Thoracic aorta endothelial cell (primary cell): ENCODE measurements around the gene BEST4. TPM values are rescaled to one million over a fixed set of nuclear protein-coding genes. Genes with fewer than 3 reads are reported as not detected.

Experiments
- small RNA-seq: library from RNA; depleted of rRNA; stranded (forward); fragments of <200 nt; gene quantifications from one replicate; pipeline ENCODE3, GENCODE V24; 2012
- total RNA-seq: library from RNA; depleted of rRNA; stranded (reverse); fragments of >200 nt; gene quantifications from 2 replicates; pipeline ENCODE4 v1.2.3, GENCODE V29; 2012

BEST4 gene
- total RNA-seq, result 0.07 TPM in 1 of 2 replicates, not detected in the other

DNA sequence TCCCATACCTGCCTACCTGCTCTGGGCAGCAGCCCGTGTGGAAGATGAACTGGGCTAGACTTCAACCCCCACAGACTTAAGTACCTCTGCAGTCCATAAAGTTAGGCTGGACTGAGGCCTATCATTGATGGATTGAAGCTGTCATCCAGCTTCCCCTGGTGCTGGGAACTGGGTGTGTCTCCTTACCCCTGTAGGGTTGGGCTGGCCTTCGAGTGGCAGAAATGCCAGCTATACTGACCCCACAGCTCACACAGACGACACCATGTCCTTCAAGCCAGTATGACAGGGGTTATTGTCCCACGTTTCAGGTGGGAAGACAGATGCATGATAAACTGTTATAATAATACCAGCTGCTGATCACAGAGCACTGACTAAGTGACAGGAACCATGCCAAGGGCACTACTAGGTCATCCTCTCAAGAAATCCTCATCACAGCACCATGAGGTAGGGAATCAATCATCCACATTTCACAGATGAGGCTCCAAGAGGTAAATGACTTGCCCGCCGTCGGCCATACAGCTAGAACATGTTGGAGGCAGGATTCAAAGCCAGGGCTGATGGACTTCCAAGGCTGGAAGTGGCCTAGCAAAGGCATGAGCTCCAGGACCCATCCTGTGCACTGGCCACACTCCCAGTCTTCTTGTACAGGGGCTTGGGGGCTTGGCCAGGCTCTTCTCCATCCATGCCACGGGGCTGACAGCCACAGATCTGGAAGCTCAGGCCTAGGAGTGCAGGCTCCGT is at the start of gene BEST4:
TSS of gene BEST4 (minus strand) at position 51 of the 741 bp plus-strand sequence. CDS start 465 bp downstream, outside the sequence.

DNA sequence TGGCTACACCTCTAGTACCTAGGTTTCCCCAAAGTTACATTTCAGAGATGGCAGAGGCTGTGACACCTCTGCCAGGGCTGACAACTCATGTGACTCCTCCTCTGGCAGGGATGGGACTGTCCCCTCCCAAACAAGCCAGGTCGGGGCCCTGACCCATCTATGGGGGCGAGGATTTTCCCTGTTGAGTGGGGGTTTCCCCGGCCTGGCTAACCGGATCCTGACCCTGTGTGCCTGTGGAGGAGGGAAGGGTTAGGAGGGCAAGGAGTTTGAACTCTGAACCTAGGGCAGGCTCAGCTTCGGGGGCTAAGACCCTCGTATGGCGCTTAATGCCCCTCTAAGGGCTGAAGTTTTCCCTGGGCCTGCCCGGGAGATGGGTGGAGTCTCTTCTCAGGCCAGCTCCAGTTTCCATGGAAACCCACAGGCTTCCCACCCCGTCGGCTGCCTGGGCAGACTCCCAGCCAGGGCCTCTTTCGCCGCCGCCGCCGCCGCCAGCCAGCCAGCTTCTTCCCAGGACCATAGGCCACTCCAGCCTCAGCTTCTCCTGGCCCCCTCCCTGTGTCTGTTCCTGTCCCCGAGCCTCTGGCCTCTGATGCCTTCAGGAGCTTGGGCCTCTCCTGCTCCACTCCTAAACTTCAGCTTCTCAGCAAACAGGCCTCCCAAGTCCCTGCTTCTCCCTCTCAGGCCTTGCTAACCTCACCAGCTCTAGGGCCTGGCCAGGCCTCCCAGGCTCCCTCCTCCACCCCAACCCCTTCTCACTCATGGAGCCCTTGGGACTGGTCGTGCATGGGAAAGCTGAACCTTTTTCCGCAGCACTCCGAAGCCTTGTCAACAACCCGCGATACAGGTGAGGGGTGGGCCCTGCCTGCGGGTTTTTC is 20.3 kb upstream of the BEST4 start, which contains the start of gene BTBD19:
TSS of gene BTBD19 (plus strand) at position 461 of the 875 bp plus-strand sequence. CDS start at position 759, 298 bp downstream.

DNA sequence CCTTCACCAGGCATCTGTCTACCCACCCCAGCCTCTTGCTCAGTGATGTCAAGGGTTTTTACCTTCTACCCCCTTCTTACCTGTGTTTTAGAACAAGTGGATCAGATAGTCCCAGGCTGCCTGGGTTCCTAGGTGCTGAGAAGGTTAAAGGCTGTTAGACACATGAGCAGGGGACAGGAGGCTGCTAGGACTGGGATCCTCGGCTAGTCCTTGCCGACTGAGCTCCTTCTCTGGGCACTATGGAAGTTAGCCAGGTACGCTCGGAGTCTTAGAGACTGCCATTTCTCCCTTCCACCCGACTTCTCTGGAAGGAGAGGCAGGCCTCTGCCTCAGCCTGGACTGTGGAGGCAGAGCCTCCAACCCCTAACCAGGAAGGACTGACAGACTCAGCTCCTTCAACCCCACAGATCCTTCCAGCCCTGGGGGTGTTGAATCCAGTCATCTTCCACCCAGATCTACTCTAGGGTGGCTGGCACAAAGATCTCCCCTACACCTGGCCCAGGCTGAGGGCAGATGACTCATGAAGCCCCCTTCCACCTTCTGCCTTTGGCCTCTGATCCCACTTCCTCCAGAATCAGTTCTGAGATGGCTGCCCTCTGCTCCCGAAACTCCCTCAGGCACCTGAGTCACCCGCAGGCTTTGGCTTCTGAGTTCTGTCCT is 18.9 kb upstream of the BEST4 start, which contains the start of gene DYNLT4:
TSS of gene DYNLT4 (minus strand) at position 648 of the 660 bp plus-strand sequence. CDS start 683 bp downstream, outside the sequence.

DNA sequence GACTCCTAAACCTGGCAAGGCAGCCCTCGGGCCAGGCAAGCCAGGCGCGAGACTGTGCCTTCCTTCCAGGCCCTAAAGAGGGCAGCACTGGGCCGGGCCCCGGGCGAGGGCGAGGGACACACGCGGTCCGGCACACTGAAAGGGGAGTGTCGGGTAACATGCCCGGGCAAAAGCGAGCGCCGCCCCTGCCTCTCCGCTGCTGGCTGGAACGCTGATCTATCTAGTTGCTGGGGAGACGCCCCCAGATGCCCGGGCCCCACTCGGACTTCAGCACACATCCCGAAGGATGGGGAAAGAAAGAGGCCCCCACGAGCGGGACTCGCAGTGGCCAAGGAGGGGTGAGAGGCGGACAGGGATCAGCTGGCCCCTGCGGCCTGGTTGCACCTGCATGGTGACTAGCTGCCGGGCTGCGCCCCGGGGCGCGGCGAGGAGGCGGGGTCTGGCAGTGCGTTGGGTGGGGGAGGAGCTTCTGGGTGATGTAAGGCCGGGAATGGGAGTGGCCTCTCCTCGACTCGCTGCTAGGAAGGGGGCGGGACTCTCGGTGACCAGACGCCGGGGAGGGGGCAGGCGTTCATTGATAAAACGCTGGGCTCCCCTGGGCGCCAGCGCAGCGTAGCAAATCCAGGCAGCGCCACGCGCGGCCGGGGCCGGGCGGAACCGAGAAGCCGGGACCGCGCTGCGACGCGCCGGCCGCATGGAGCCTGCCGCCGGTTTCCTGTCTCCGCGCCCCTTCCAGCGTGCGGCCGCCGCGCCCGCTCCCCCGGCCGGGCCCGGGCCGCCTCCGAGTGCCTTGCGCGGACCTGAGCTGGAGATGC is 12.0 kb upstream of the BEST4 start, which contains the start of gene PLK3:
TSS of gene PLK3 (plus strand) at position 608 of the 815 bp plus-strand sequence. CDS start at position 695, 87 bp downstream.

DNA sequence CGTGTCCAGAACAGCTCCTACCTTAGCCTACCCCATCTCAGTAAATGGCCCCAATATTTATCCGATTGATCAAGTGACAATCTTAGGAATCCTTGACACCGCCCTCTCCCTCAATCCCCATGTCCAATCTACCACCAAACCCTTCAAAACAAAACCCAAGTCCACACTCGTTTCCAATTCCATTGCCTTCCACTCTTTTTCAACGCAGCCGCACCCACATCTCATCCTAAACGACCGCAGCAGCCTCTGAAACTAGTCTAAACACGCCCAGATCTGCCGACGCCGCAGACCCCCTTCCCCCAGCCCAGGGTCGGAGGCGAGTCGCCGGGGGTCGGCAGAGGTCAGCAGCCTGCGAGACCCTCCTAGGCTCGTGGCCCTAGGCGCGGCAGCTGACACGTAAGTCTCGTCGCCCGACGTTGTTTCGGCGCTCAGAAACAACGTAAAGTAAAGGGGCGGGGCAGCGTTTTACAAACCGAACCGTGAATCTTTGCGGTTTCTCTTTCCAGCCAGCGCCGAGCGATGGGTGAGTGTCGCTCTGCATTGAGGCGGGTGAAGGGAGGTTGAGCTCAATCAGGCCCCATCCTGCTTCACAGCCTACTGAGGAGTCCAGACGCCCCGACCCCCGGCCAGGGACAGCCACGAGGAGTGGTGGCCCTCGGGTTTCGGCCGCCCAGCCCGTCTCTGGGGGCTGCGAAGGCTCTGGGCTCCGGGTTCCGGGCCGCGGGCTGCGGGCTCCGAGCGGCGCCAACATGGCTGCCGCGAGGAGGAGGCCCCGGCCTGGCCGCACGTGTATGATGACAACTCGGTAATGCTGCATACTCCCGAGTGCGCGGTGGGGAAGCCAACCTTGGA is 12.7 kb downstream of the BEST4 start, which contains the start of gene RPS8:
TSS of gene RPS8 (plus strand) at position 463 of the 852 bp plus-strand sequence. CDS start at position 520, 57 bp downstream.

DNA sequence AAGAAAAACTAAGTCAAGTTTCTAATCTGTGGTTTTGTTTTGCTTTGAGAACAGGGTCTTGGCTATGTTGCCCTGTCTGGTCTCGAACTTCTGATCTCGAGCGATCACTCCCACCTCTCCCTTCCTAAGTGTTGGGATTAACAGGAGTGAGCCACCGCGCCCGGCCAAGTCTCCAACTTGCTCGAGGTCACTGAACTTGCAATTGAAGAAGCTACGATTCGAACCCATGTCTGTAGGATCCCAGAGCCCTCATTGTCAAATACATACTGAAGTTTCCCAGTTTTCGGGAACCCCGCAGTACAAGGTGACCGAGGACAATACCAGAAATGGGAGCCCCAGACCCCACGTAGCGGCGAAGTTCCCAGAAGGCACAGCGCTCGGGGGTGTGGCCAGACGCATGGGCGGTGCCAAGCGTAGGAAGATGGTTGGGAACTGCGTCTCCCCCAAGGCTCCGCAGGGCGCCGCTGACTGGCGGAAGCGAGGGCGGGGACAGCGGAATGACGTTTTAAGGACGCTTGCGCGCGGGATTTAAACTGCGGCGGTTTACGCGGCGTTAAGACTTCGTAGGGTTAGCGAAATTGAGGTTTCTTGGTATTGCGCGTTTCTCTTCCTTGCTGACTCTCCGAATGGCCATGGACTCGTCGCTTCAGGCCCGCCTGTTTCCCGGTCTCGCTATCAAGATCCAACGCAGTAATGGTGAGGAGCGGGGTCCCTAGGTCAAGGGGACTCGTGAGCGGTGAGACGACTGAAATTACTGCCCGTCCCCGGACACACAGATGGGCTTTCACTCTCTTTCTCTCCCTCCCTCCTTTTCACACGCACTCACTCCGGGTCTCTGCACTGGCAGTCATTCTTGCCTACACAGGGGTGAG is 48.4 kb downstream of the BEST4 start, which contains the start of gene KIF2C:
TSS of gene KIF2C (plus strand) at position 531 of the 872 bp plus-strand sequence. CDS start at position 627, 96 bp downstream.

Small RNA genes within 50 kb of the gene (small RNA-seq; reads per million reads assigned to genes)
- gene SNORD38A (636 reads per million, percentile 99 among the genes with 10 or more reads in this experiment), gene SNORD38B (not detected), gene SNORD46 (22.2 reads per million, percentile 96 among the genes with 10 or more reads in this experiment), gene SNORD55 (not detected)

Other genes with a start within 250 kb of the BEST4 start
- gene TMEM53, start 113.7 kb downstream of the BEST4 start, total RNA-seq, result 1.7 and 2.9 TPM in 2 replicates
- 0.36 TPM in 1 of 2 replicates, not detected in the other for gene ARMH1, start 113.5 kb downstream of the BEST4 start, total RNA-seq
- not detected in 2 replicates for gene RNU5D-1, start 57.0 kb downstream of the BEST4 start, total RNA-seq
- gene KIF2C, start 48.3 kb downstream of the BEST4 start, total RNA-seq, result 38.6 and 54.6 TPM in 2 replicates
- gene RPS8, start 12.6 kb downstream of the BEST4 start, total RNA-seq, result 1,505 and 1,508 TPM in 2 replicates
- gene PLK3, start 12.2 kb upstream of the BEST4 start, total RNA-seq, result 34.6 and 46.9 TPM in 2 replicates
- 0.22 TPM in 1 of 2 replicates, not detected in the other for gene DYNLT4, start 19.2 kb upstream of the BEST4 start, total RNA-seq
- gene BTBD19, start 20.4 kb upstream of the BEST4 start, total RNA-seq, result 14.3 and 17.2 TPM in 2 replicates
- gene PTCH2, start 55.1 kb upstream of the BEST4 start, total RNA-seq, result 0.13 and 0.29 TPM in 2 replicates
- 38.6 and 46.1 TPM in 2 replicates for gene EIF2B3, start 198.4 kb upstream of the BEST4 start, total RNA-seq
- 39.0 and 40.8 TPM in 2 replicates for gene HECTD3, start 223.2 kb upstream of the BEST4 start, total RNA-seq
- gene UROD, start 224.1 kb upstream of the BEST4 start, total RNA-seq, result 136 TPM in 2 replicates